HL-60 (cell line): Measurements from ENCODE around the gene ST3GAL4.
"Not testable (repeated sequence)": the region's sequence is repeated elsewhere in the genome, so short reads cannot be mapped to it uniquely, and the experiment has no call there.

ENCODE experiments used
- DNase-seq, 2 experiments: peaks; one replicate each; pipeline ENCODE4 v3.0.0-alpha.2; 2010 to 2020; ENCODE audit warnings: low read depth in 1 of 2, low spot score in 1 of 2
- H3K27ac ChIP-seq: fragments of 250-450 bp; sonication (Bioruptor Pico); replicated peaks from 2 replicates; pipeline ENCODE4 v1.5.1; 2020; ENCODE audit warnings: mild to moderate bottlenecking, moderate library complexity
- H3K27me3 ChIP-seq: fragments of 250-450 bp; sonication (Bioruptor Pico); 2 replicates; pipeline ENCODE4 v1.5.1; 2021; ENCODE audit warnings: mild to moderate bottlenecking, moderate library complexity; ENCODE audit not compliant: insufficient read depth, poor library complexity, severe bottlenecking
- H3K4me3 ChIP-seq: replicated peaks from 2 replicates; pipeline ENCODE4 v1.5.1; 2011; ENCODE audit warnings: mild to moderate bottlenecking, control low read depth, low read length; ENCODE audit not compliant: insufficient read depth
- CTCF ChIP-seq: IDR thresholded peaks from one replicate; pipeline ENCODE4 v1.5.1; 2011; ENCODE audit warnings: low read length, control low read depth, inconsistent platforms; ENCODE audit not compliant: insufficient read depth
- GABPA ChIP-seq: IDR thresholded peaks from 2 replicates; pipeline ENCODE4 v1.6.1; 2012; ENCODE audit warnings: low read depth
- POLR2AphosphoS5 ChIP-seq: IDR thresholded peaks from 2 replicates; pipeline ENCODE4 v1.6.1; 2012; ENCODE audit warnings: low read depth
- SPI1 ChIP-seq: IDR thresholded peaks from 2 replicates; pipeline ENCODE4 v1.6.1; 2012; ENCODE audit warnings: low read depth, mild to moderate bottlenecking, borderline replicate concordance
- TF ChIP-seq, protein P1 (sequence below): IDR thresholded peaks from 2 replicates; pipeline ENCODE4 v1.6.1; 2012; ENCODE audit warnings: low read depth; ENCODE audit not compliant: insufficient replicate concordance

Gene ST3GAL4

GRCh38 chr11:126371595-126371994 is 16.1 kb downstream of the ST3GAL4 start:
- TF ChIP-seq, protein P1, sequence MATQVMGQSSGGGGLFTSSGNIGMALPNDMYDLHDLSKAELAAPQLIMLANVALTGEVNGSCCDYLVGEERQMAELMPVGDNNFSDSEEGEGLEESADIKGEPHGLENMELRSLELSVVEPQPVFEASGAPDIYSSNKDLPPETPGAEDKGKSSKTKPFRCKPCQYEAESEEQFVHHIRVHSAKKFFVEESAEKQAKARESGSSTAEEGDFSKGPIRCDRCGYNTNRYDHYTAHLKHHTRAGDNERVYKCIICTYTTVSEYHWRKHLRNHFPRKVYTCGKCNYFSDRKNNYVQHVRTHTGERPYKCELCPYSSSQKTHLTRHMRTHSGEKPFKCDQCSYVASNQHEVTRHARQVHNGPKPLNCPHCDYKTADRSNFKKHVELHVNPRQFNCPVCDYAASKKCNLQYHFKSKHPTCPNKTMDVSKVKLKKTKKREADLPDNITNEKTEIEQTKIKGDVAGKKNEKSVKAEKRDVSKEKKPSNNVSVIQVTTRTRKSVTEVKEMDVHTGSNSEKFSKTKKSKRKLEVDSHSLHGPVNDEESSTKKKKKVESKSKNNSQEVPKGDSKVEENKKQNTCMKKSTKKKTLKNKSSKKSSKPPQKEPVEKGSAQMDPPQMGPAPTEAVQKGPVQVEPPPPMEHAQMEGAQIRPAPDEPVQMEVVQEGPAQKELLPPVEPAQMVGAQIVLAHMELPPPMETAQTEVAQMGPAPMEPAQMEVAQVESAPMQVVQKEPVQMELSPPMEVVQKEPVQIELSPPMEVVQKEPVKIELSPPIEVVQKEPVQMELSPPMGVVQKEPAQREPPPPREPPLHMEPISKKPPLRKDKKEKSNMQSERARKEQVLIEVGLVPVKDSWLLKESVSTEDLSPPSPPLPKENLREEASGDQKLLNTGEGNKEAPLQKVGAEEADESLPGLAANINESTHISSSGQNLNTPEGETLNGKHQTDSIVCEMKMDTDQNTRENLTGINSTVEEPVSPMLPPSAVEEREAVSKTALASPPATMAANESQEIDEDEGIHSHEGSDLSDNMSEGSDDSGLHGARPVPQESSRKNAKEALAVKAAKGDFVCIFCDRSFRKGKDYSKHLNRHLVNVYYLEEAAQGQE, result no peak
- TF ChIP-seq SPI1 (no peak), GABPA (no peak), CTCF (no peak), POLR2AphosphoS5 (no peak)
- no peak overlapping the region for H3K27ac ChIP-seq
- no peak overlapping the region for H3K4me3 ChIP-seq
- no peaks in the 10 kb centered on the region for H3K27me3 ChIP-seq
- DNase-seq, result no peak

DNA sequence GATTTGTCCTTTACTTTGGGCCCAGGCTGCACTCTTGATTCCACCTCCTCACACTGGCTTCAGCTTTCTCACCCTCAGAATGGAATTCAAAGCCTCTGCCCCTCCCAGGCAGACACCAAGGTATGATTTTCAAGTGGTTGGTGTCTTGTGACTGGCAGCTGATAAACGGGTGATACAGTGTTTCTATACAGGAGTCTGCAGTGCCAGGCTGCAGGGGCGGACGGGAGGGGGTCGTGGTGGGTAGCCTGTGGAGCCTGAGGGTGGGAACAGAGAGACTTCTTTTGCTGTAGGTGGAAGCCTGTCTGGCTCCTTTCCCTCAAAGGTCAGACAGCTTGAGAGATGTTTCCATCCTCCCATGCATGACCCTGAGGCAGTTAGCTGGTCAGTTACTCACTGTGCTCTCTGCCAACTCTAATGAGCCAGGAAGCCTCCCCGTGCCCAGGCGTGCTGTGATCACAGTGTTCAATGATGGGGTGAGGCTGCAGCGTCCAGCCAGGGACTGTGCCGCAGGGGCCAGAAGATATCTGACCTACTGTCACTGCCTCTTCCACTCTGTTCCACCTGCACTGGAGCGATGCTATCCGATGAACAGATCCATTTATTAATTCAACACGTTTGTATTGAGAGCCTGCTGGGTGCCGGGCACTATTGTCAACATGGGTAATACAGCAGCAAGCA is 18.0 kb downstream of the ST3GAL4 start:
- not testable (repeated sequence) for H3K27ac ChIP-seq, H3K4me3 ChIP-seq, DNase-seq, H3K27me3 ChIP-seq

GRCh38 chr11:126374562-126375300 is 19.2 kb downstream of the ST3GAL4 start:
- not testable (repeated sequence) for H3K27ac ChIP-seq

DNA sequence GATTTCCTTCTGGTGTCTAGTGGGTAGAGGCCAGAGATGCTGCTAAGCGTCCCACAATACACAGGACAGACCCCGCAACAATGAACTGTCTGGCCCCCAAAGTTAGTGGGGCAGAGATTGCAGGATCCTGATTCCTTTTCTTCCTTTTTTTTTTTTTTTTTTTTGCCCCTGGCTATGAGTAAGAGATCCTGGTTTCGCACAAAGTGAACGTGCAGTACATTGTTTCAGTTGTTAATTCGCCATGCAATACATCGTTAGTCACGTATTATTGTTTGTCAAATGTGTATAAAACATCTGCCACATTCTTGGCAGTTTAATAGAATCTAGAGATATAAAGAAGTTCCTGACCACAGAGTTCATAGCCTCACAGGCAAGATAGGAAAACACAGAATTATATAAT is 20.2 kb downstream of the ST3GAL4 start:
- no peak for DNase-seq
- H3K27me3 ChIP-seq, result no peaks in the 10 kb centered on the region

More at GRCh38 chr11:126374562-126375300, 19.2 kb downstream of the ST3GAL4 start:
- not testable (repeated sequence) for H3K4me3 ChIP-seq, DNase-seq, H3K27me3 ChIP-seq

More for the DNA sequence above, 20.2 kb downstream of the ST3GAL4 start:
- TF ChIP-seq, protein P1, result no peak
- TF ChIP-seq POLR2AphosphoS5 (no peak), GABPA (no peak), SPI1 (no peak), CTCF (no peak)
- H3K4me3 ChIP-seq, result no peak overlapping the region
- no peak overlapping the region for H3K27ac ChIP-seq
